ENCODE results near the gene ANTXR1.

ANTXR1 gene

DNA sequence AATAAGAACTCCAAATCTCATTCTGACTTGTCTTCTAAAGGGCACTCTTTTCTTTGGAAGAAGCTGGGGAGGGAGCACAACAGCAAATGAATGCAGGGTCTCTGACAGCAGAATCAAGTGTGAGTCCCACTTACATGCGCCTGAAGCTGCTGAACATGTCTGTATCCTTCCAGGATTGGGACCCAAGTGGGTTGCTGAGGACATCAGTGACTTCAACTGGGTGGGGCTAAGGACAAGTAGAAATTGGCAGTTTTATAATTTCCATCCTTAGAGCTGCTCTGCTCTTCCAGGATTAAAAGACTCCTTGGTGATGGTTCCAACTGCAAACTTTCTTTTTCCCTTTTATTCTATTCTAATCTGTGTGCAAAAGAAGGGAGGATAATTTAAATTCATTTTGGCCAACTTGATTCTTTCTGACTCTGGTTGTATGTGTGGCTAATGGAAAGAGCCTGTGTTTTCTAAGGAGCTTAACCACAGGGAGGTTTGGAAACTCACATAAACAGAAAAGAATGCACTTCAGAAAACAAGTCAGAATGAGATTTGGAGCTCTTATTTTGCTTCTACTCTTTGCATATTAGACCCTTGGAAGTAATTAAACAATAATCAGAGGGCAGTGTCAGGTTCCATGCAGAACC, 20.6 kb downstream of the ANTXR1 start:
- DNase-seq (ENCODE audit: low spot score), result no peak

- DNase-seq (ENCODE audit: low spot score), result no peak
These were observed 21.1 kb downstream of the ANTXR1 start for GRCh38 chr2:69034122-69034521.

GRCh38 chr2:69034845-69035244, 21.9 kb downstream of the ANTXR1 start:
- DNase-seq (ENCODE audit: low spot score), result no peak

DNA sequence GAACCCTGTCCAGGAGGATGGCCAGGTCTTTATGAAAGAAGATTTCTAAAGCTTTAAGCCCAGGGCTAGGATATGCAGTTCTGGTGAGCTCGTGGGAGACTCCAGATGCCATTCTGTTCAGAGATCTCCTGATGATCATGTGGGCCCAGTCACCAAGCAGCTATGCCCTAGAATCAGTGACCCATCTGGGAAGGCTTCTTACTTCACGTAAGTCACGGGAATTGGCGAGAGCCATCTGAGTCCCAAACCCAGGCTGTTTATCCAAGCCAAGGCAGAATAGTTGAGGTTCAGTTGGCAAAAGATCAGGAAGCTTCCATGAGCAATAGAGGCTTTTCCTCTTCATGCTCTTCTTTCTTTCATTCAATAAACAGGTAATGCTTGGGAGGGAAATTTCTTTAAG, 23.9 kb downstream of the ANTXR1 start:
- no peak for DNase-seq (ENCODE audit: low spot score)

DNA sequence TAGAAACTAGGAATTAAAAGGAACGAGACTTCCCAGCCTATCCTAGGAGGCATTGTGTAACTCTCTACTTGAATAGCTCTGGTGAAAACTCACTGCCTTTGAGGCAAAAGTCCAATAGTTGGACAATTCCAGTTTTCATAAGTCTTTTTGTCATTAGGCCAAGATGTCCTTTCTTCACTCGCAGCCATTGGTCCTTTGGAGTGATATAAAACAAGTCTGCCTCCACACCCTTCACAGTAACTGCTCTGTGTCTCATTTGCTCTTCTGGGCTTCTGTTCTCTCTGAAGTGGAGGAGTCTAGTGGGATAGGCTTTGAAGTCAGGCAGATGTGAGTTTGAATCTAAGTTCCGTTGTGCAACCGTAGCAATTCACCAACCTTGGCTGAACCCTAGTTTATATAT, 28.2 kb downstream of the ANTXR1 start:
- DNase-seq (ENCODE audit: low spot score), result no peak

DNA sequence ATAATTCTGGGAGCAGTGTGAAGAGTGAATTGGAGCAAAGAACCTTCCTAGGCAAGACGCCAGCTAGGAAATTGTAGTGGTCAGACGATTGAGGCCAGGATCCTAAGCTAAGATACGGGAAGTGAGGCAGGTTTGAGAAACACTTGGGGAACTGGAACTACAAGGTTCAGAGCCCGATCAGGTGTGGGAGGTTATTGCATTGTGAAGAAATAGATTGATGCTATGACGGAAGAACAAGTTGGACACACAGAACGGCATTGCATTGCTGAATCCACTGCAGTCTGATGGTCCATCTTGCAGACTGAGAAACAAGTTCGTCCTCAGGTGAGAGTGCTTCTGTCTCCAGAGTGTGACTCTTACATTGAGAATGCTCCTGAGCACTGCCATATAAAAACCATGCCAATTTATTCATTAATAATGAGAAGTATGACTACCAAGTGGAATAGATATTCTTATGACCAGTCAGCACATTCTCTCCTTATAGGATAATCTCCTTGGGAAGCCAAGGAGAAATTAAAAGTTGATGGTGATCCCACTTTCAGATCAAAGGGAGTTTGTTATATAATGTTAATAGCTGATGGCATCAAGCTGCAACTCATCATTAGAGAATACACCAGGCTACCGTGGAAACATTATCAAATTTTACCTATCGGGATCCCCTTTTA, 30.9 kb downstream of the ANTXR1 start:
- no peak for DNase-seq (ENCODE audit: low spot score)

DNA sequence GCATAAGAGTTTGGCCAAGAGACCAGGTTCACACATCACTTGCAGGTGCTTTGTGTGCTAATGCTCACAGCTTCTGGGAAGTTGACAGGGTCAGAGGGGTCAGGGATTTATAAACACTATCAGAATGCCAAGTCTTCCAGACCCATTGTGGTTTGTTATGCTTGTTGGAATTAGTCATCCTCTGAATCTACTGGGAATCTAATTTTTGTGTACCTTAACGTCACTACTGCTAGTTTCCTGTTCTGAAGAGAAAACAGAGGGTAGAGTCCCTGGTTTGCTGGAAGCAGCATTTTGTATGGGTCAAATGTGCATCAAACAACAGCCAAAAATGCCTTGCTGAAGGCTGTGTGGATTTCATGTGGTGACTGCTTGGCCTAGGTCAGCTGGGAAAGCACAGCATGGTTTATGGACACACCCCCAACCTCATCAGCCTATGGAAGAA, 33.3 kb downstream of the ANTXR1 start:
- DNase-seq (ENCODE audit: low spot score), result no peak

GRCh38 chr2:69047625-69048145, 34.7 kb downstream of the ANTXR1 start:
- no peak for DNase-seq (ENCODE audit: low spot score)

- no peak for DNase-seq (ENCODE audit: low spot score)
These were observed 37.8 kb downstream of the ANTXR1 start for GRCh38 chr2:69050802-69051201.

GRCh38 chr2:69053416-69053965, 40.5 kb downstream of the ANTXR1 start:
- DNase-seq (ENCODE audit: low spot score), result no peak

DNA sequence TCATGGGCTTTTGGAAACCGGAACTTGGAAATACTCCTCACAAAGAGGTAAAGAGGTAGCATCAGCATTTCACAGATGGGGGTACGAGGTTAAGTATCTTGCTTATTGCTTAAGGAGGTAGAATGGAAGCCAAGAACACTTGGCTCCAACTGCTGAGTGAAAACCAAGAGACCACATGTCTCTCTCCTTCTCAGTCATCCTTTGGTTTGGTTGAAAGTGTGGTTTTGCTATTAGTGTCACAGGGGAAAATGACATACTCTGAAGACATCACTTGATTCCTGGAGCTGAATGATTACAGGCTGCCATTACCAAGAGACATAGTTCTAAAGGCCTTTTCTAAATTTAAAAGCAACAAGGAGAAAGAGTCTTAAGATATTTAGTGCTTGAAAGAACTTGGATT, 41.5 kb downstream of the ANTXR1 start:
- no peak for DNase-seq (ENCODE audit: low spot score)

DNA sequence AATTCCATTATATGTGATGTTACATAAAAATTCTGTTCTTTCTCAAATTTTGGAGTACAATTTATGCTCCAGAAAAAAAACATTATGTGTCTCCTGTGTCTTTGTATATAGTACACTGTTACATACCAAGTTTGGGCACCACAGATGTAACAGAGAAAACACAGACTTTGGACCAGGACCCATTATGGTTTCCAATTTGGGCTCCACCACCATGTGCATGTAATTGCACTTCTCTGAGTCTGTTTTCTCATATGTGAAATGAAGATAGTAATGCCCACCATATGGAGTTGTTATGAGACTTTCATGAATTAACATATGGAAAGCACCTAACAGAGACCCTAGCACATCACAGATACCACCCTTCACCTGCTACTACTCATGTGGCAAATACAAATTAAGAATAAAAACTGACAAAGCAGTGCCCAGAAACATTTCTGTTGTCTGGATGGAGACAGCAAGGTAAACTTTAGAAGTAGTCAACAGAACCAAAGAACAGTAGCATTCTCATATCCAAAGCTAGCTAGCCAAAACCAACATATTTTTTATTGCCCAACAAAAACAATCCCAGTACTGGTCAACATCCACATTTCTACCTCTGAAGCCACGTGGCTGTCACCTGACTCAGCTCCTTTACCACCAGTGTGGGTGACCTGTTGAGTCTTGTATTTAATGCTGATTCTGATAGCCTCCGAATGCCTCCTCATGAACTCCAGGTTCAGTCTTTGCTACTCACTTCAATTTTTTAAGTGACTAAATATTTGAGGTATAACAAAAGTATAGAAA, 42.9 kb downstream of the ANTXR1 start:
- no peak for DNase-seq (ENCODE audit: low spot score)

DNA sequence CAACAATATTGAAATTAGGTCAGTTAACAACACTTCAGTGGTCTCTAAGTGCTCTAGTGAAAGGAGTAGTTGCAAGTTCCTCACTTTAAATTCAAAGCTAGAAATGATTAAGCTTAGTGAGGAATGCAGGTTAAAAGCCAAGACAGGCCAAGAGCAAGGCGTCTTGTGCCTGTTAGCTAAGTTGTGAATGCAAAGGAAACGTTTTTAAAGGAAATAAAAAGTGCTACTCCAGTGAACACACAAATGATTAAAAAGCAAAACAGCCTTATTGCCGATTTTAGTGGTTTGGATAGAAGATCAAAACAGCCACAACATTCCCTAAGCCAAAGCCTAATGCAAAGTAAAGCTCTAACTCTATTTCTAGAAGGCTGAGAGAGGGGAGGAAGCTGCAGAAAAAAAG, 44.7 kb downstream of the ANTXR1 start:
- no peak for DNase-seq (ENCODE audit: low spot score)

GRCh38 chr2:69059731-69060290, 46.8 kb downstream of the ANTXR1 start:
- DNase-seq (ENCODE audit: low spot score), result no peak

GRCh38 chr2:69060938-69061501, 48.0 kb downstream of the ANTXR1 start:
- no peak for DNase-seq (ENCODE audit: low spot score)

DNA sequence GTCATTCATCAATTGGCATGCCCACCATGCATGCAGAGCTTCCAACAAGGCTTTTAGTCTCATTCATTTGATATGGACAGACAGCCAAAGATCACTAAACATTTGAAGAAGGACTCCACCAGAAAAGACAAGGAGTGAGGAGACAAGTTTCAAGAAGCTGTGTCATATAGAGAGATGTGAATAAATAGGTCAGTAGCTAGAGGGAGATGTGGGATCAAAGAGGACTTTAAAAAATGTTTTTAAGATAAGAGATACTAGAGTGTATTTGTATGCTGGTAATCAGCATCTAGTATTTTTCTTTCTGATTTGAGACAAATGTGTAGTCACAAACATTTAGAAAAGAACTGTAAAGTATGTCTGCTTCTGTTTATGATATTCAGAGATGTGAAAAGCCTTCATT, 48.5 kb downstream of the ANTXR1 start:
- DNase-seq (ENCODE audit: low spot score), result no peak

- DNase-seq (ENCODE audit: low spot score), result no peak
These were observed 49.5 kb downstream of the ANTXR1 start for GRCh38 chr2:69062307-69062962.

DNA sequence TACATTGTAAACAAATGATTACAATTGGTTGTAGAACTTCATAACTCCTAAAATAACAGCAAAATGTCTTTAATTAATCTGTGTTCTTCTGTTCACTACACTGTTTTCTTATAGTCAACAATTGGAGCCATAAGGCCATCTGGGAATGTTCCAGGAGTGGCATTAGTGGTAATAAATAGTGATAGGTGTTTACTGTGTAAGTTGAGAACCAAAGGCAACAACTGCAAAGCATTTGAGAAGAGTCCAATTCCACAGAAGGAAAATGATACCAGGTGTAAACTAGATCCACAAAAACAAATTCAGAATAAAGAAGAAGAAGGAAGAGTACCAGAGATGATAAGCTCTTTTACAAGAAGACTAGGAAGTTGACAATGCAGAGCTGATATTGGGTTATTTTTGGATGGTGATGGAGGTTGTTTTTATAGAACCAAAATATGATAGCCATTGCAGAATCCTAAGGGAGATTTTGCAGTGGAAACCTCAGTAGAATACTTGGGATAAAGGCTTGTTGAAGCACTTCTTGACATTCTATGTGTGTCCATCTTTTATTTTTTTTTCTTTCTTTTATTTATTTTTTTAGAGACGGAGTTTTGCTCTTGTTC, 52.9 kb downstream of the ANTXR1 start:
- DNase-seq (ENCODE audit: low spot score), result no peak

DNA sequence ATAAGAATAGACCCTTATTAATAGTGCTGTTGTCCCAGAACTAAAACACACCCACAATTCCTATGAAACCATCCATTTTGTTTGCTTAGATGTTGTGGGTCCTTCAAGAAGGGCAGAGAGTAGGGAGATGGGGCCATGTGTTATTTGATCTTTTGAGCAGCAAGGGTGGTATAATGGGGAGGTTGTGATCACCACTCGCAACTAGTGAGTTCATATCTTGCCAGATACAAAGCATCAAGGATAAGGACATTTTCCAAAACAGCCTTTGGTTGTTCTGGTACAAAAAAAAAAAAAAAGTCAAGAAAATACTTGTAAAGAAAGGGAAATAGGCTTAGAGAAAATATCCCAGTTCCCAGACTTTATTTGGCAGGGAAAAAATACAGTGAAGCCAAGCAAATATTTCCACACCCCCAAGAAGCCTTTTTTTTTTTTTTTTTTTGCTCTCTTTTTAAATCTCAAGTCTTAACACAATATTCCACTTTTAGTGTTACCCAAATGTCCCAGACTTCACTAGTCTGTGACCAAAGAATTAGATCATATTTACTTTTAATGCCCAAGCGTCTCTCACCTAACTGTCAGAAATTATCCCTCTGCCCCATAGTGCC, 54.1 kb downstream of the ANTXR1 start:
- no peak for DNase-seq (ENCODE audit: low spot score)

GRCh38 chr2:69067866-69068265, 54.9 kb downstream of the ANTXR1 start:
- no peak for DNase-seq (ENCODE audit: low spot score)

DNA sequence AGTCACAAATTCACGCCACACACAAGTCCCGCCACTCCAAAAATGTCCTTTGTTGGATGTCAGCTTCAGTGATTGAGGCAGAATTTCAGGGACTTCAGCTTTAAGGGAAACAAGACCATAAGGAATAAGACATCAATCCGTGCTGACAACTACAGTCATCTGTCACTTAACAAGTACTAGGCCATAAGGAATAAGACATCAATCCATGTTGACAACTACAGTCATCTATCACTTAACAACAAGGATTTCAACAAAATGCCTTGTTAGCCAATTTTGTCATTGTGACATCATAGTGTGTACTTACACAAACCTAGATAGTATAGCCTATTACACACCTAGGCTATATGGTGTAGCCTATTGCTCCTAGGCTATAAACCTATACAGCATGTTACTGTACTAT, 58.0 kb downstream of the ANTXR1 start:
- DNase-seq (ENCODE audit: low spot score), result no peak

Data from cerebellar cortex (tissue), 1 donor.